Limb (tissue), 2 donors: ENCODE measurements around the gene ATP8B1.
A peak's percentile ranks its signal among the peaks of the same experiment; 100 is the strongest.

Experiments used
- DNase-seq, 2 donors: peaks; one replicate each; pipeline ENCODE4 v3.0.0-alpha.2; 2016; ENCODE audit errors: extremely low spot score in 2 of 2

Gene ATP8B1

GRCh38 chr18:57630002-57630753 is 172.9 kb downstream of the ATP8B1 start:
- peak; percentile 95 to 97 for DNase-seq

- no peak for DNase-seq
Observed at GRCh38 chr18:57629422-57629821, 173.7 kb downstream of the ATP8B1 start.

GRCh38 chr18:57627488-57627887 is 175.6 kb downstream of the ATP8B1 start:
- no peak for DNase-seq

- no peak for DNase-seq
Observed at GRCh38 chr18:57624988-57625387, 178.1 kb downstream of the ATP8B1 start.

GRCh38 chr18:57621246-57621604 is 181.9 kb downstream of the ATP8B1 start:
- DNase-seq = no peak

- DNase-seq = no peak
Observed at GRCh38 chr18:57619876-57620275, 183.2 kb downstream of the ATP8B1 start.

- no peak for DNase-seq
Observed at GRCh38 chr18:57618910-57619309, 184.2 kb downstream of the ATP8B1 start.

GRCh38 chr18:57603871-57604270 is 199.2 kb downstream of the ATP8B1 start:
- no peak for DNase-seq
